Thoracic aorta (tissue), 2 donors: Measurements from ENCODE around the gene ITGAV. TPM values are rescaled to one million over a fixed set of nuclear protein-coding genes. Genes with fewer than 3 reads are reported as not detected.
A peak's percentile ranks its signal among the peaks of the same experiment; 100 is the strongest.

Experiments used
- ATAC-seq: fragments of 150-250 bp; one replicate; pipeline ENCODE4 v1.8.0; 2017; ENCODE audit warnings: low read depth; ENCODE audit not compliant: insufficient number of reproducible peaks, low FRiP score
- DNase-seq: peaks from one replicate; pipeline ENCODE4 v3.0.0-alpha.2; 2020; ENCODE audit warnings: low spot score
- H3K27ac ChIP-seq, 2 donors: fragments of 200-600 bp; sonication (generic); 1 replicate in 1 of 2; 2 replicates in 1 of 2; pipeline ENCODE4 v1.5.1; 2016; ENCODE audit warnings: mild to moderate bottlenecking in 2 of 2, moderate library complexity in 2 of 2
- H3K27me3 ChIP-seq: fragments of 200-600 bp; sonication (generic); replicated peaks from 2 replicates; pipeline ENCODE4 v1.6.0; 2016; ENCODE audit warnings: mild to moderate bottlenecking; ENCODE audit not compliant: insufficient read depth
- H3K36me3 ChIP-seq: fragments of 200-600 bp; sonication (generic); one replicate; pipeline ENCODE4 v1.5.1; 2016
- H3K4me1 ChIP-seq, 2 donors: fragments of 200-600 bp; sonication (generic); 1 replicate in 1 of 2; 2 replicates in 1 of 2; pipeline versions ENCODE4 v1.5.1 to v1.6.0; 2016; ENCODE audit warnings: low read depth in 2 of 2, mild to moderate bottlenecking in 1 of 2; ENCODE audit not compliant: control insufficient read depth in 1 of 2
- H3K4me3 ChIP-seq: fragments of 200-600 bp; sonication (generic); 2 replicates; pipeline ENCODE4 v1.5.1; 2016; ENCODE audit warnings: mild to moderate bottlenecking
- H3K9me3 ChIP-seq: fragments of 200-600 bp; sonication (generic); 2 replicates; pipeline ENCODE4 v1.5.1; 2016
- total RNA-seq, 2 donors: library from RNA; depleted of rRNA; stranded (reverse); fragments of >200 nt; gene quantifications; one replicate each; pipeline versions ENCODE4 v1.1.0 to v1.2.3, GENCODE V29; 2016
- TF ChIP-seq, protein P1 (sequence below): fragments of 200-600 bp; sonication (generic); IDR thresholded peaks from one replicate; pipeline ENCODE4 v1.5.1; 2019; ENCODE audit warnings: antibody characterized with exemption

Gene ITGAV
- total RNA-seq, 2 donors from 2014 or later = 160 to 195 TPM

DNA sequence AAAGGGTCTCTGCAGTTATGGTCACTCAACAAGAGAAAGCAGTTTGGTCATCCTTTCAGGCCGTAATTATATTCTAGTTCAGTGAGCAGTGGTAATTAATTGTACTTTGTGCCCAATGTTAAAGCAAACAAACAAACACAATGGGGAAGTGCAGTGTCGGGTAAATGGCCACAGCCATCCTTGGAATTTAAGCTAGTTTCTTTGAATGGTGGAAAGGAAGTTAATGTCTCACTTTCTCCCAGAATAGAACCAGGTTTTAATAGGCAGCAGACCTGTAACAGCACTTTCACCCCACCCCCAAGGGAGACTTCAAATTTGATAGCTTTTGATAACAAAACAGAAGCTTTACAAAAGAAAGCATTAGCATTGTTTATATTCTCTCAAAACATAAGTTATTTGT is 20.0 kb upstream of the ITGAV start:
- TF ChIP-seq, protein P1, sequence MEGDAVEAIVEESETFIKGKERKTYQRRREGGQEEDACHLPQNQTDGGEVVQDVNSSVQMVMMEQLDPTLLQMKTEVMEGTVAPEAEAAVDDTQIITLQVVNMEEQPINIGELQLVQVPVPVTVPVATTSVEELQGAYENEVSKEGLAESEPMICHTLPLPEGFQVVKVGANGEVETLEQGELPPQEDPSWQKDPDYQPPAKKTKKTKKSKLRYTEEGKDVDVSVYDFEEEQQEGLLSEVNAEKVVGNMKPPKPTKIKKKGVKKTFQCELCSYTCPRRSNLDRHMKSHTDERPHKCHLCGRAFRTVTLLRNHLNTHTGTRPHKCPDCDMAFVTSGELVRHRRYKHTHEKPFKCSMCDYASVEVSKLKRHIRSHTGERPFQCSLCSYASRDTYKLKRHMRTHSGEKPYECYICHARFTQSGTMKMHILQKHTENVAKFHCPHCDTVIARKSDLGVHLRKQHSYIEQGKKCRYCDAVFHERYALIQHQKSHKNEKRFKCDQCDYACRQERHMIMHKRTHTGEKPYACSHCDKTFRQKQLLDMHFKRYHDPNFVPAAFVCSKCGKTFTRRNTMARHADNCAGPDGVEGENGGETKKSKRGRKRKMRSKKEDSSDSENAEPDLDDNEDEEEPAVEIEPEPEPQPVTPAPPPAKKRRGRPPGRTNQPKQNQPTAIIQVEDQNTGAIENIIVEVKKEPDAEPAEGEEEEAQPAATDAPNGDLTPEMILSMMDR = no peak
- ATAC-seq = no peak

GRCh38 chr2:186570604-186571003 is 19.3 kb upstream of the ITGAV start:
- Histone ChIP-seq H3K36me3 (no peaks in the 10 kb centered on the region), H3K27ac (peak overlapping the region in 1 of 2 donors; percentile 11), H3K27me3 (no peaks in the 10 kb centered on the region), H3K4me3 (no peak overlapping the region), H3K4me1 (peaks cover 9 to 22% of the 10 kb centered on the region in 2 donors), H3K9me3 (no peaks in the 10 kb centered on the region)
- DNase-seq (no peak), ATAC-seq (no peak)
- TF ChIP-seq, protein P1 = no peak

More for the DNA sequence above, 20.0 kb upstream of the ITGAV start:
- H3K9me3 ChIP-seq = no peaks in the 10 kb centered on the region
- no peak overlapping the region for H3K27ac ChIP-seq
- peaks cover 5 to 18% of the 10 kb centered on the region in 2 donors for H3K4me1 ChIP-seq
- H3K27me3 ChIP-seq = no peaks in the 10 kb centered on the region
- H3K36me3 ChIP-seq = no peaks in the 10 kb centered on the region
- no peak for DNase-seq
- H3K4me3 ChIP-seq = no peak overlapping the region

DNA sequence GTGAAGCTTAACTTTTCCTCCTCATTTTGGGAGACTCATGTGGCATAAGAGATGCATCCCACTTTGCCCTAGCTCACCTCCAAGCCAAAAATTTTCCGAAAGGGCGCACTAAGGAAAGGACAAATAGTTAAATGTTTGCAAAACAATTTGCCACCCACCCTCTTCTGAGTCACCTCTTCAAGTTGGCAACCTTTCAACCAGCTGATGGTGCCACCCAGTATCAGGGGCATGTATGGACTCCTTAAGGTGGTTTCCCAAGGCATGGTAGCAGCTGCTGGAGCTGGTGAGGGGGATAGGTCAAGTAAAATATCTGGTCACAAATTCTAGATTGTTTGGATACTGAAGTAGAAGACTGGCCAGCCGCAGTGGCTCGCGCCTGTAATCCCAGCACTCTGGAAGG is 17.2 kb upstream of the ITGAV start:
- ATAC-seq = no peak
- TF ChIP-seq, protein P1 = no peak
- no peaks in the 10 kb centered on the region for H3K36me3 ChIP-seq
- H3K4me1 ChIP-seq = peaks cover 23 to 37% of the 10 kb centered on the region in 2 donors
- H3K27me3 ChIP-seq = no peaks in the 10 kb centered on the region
- DNase-seq = no peak
- no peak overlapping the region for H3K27ac ChIP-seq
- no peak overlapping the region for H3K4me3 ChIP-seq
- no peaks in the 10 kb centered on the region for H3K9me3 ChIP-seq

GRCh38 chr2:186573531-186573930 is 16.3 kb upstream of the ITGAV start:
- TF ChIP-seq, protein P1 = no peak
- Histone ChIP-seq H3K27me3 (no peaks in the 10 kb centered on the region), H3K9me3 (no peaks in the 10 kb centered on the region), H3K4me1 (peaks cover 23 to 37% of the 10 kb centered on the region in 2 donors), H3K36me3 (no peaks in the 10 kb centered on the region), H3K27ac (no peak overlapping the region), H3K4me3 (no peak overlapping the region)
- DNase-seq (no peak), ATAC-seq (no peak)

- no peak overlapping the region for H3K4me3 ChIP-seq
- no peaks in the 10 kb centered on the region for H3K36me3 ChIP-seq
- no peaks in the 10 kb centered on the region for H3K9me3 ChIP-seq
- TF ChIP-seq, protein P1 = no peak
- no peaks in the 10 kb centered on the region for H3K27me3 ChIP-seq
- ATAC-seq (peak; percentile 99), DNase-seq (peak; percentile 53)
- H3K27ac ChIP-seq = peak overlapping the region; percentile 44 to 70
- H3K4me1 ChIP-seq = peaks cover 23 to 37% of the 10 kb centered on the region in 2 donors
Observed at GRCh38 chr2:186575302-186575701, 14.6 kb upstream of the ITGAV start.
